DMS 273 (cell line): ENCODE data around the gene PBX1.

ENCODE experiments used
- DNase-seq: peaks from one replicate; lab custom pipeline; 2025; ENCODE audit not compliant: unreplicated experiment; lab: John Stamatoyannopoulos, UW

The PBX1 gene

GRCh38 chr1:164693564-164694359 is 134.8 kb downstream of the PBX1 start:
- DNase-seq, result no peak

GRCh38 chr1:164694505-164694904 is 135.5 kb downstream of the PBX1 start:
- DNase-seq, result no peak

- DNase-seq, result peak; percentile 74
These were observed 137.1 kb downstream of the PBX1 start for GRCh38 chr1:164695956-164696665.

- DNase-seq, result no peak
These were observed 141.0 kb downstream of the PBX1 start for GRCh38 chr1:164699815-164700491.

GRCh38 chr1:164700683-164701082 is 141.7 kb downstream of the PBX1 start:
- DNase-seq, result no peak

GRCh38 chr1:164701189-164701761 is 142.3 kb downstream of the PBX1 start:
- no peak for DNase-seq

GRCh38 chr1:164702216-164702615 is 143.2 kb downstream of the PBX1 start:
- no peak for DNase-seq

- no peak for DNase-seq
These were observed 143.7 kb downstream of the PBX1 start for GRCh38 chr1:164702664-164703063.

GRCh38 chr1:164703463-164703862 is 144.5 kb downstream of the PBX1 start:
- DNase-seq, result no peak

- no peak for DNase-seq
These were observed 145.0 kb downstream of the PBX1 start for GRCh38 chr1:164703960-164704411.

- peak; percentile 85 for DNase-seq
These were observed 146.0 kb downstream of the PBX1 start for GRCh38 chr1:164704954-164705353.

GRCh38 chr1:164706606-164706987 is 147.6 kb downstream of the PBX1 start:
- no peak for DNase-seq

GRCh38 chr1:164707868-164708331 is 148.9 kb downstream of the PBX1 start:
- peak; percentile 50 for DNase-seq

- no peak for DNase-seq
These were observed 149.6 kb downstream of the PBX1 start for GRCh38 chr1:164708596-164708995.

GRCh38 chr1:164709126-164709525 is 150.1 kb downstream of the PBX1 start:
- no peak for DNase-seq

GRCh38 chr1:164709541-164710278 is 150.7 kb downstream of the PBX1 start:
- no peak for DNase-seq

- DNase-seq, result peak; percentile 92
These were observed 153.4 kb downstream of the PBX1 start for GRCh38 chr1:164712131-164713036.

GRCh38 chr1:164713456-164714207 is 154.6 kb downstream of the PBX1 start:
- DNase-seq, result no peak
